Effector memory CD4-positive, alpha-beta T cell (primary cell): Measurements from ENCODE around the gene TADA2A.

Source experiments
- DNase-seq, 3 donors: peaks; one replicate each; pipeline ENCODE4 v3.0.0-alpha.2; 2020
- H3K27ac ChIP-seq: 2 replicates; pipeline ENCODE4 v1.7.0; 2013; ENCODE audit warnings: mild to moderate bottlenecking, low read length, moderate library complexity; ENCODE audit not compliant: insufficient read depth, poor library complexity, severe bottlenecking
- H3K27me3 ChIP-seq: replicated peaks from 2 replicates; pipeline ENCODE4 v1.7.0; 2013; ENCODE audit warnings: mild to moderate bottlenecking, low read length; ENCODE audit not compliant: insufficient read depth, control insufficient read depth, poor library complexity, severe bottlenecking
- H3K36me3 ChIP-seq: 2 replicates; pipeline ENCODE4 v1.7.0; 2013; ENCODE audit warnings: mild to moderate bottlenecking, low read length, moderate library complexity; ENCODE audit not compliant: control insufficient read depth, insufficient read depth
- H3K4me1 ChIP-seq: 2 replicates; pipeline ENCODE4 v1.7.0; 2013; ENCODE audit warnings: low read length, mild to moderate bottlenecking; ENCODE audit not compliant: control insufficient read depth, insufficient read depth, poor library complexity, severe bottlenecking
- H3K4me3 ChIP-seq: 2 replicates; pipeline ENCODE4 v1.7.0; 2013; ENCODE audit warnings: low read length, low read depth, mild to moderate bottlenecking; ENCODE audit not compliant: insufficient read depth, poor library complexity, severe bottlenecking
- H3K9me3 ChIP-seq: 2 replicates; pipeline ENCODE4 v1.7.0; 2013; ENCODE audit warnings: mild to moderate bottlenecking, low read length, moderate library complexity; ENCODE audit not compliant: control insufficient read depth

The TADA2A gene

DNA sequence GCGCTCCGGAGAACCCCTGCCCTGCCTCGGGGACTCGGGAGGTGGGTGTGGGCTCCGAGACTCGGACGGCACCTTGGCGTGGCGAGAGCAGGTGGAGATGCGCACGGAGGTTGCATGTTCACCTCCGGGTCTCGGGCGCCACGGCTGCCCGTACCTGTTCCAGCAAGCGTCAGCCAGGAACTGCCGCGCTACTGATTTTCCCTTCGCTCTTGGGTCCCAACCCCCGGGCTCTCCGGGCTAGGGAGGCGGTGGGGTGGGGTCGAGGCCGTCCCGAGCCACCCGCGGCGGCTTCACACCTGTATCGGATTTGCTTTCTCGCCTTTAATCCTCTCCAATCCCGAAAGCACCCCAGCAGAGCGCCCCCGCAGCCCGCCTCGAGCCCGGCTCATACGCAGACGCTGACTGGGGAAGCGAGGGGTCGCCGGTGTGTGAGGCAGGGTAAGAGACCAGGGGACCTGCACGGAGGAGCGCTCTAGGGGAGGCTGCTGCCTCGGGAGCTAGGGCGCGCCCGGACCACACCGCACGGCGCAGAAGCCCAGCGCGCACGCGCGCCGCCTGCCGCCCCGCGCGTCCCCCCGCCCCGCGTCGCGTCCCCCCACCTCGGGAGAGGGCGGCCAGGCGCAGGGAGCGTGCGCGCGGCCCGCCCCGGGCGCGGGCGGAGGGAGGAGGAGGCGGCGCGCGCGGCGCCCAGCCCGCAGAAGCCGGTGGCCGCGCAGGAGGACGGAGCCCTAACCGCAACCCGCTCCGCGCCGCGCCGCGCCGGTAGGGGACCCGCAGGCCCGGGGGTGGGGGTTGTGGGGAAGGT is 82.7 kb downstream of the TADA2A start, which contains the start of gene DUSP14:
Gene DUSP14, plus strand, starts transcription at position 695 of the 805 bp plus-strand sequence. CDS start 22,382 bp downstream, outside the sequence.
- DNase-seq = peak; percentile 63 to 71 (median 69)
- H3K36me3 ChIP-seq = no peaks in the 10 kb centered on the region
- H3K4me3 ChIP-seq = peak within 1 kb of the TSS; percentile 82
- peak within 1 kb of the TSS; percentile 73 for H3K27ac ChIP-seq
- no peaks in the 10 kb centered on the region for H3K9me3 ChIP-seq
- H3K4me1 ChIP-seq = peaks cover 8% of the 10 kb centered on the region
- no peaks in the 10 kb centered on the region for H3K27me3 ChIP-seq

DNA sequence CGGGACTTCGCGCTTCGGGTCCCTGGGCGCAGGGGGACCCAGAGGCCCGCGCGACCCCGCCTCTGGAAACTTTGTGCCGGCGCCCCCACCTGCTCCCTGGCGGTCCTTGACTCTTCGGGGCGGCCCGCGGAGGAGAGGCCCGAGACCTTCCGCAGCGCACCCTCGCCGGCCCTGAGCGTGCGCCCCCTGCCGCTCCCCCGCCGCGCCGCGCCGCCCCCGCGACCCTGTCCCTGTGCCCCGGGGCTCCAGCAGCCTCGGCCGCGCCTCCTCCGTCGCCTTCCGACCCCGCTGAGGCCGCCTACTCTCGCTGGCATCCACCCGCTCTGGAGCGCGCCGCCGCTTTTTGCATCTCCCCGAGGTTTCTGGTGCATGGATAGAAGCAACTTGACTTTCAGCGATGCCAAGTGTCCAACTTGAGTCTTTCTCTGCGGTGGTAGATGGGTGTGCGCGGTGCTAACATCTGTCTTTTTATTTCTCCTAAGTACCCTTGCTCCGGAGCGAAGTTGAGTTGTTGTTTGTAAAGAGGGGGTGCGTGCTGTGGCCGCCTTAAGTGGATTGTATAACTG is 83.4 kb downstream of the TADA2A start:
- H3K4me1 ChIP-seq = peaks cover 8% of the 10 kb centered on the region
- DNase-seq = peak; percentile 48 to 60 (median 53)
- H3K27me3 ChIP-seq = no peaks in the 10 kb centered on the region
- no peak overlapping the region for H3K27ac ChIP-seq
- peak overlapping the region; percentile 48 for H3K4me3 ChIP-seq
- no peaks in the 10 kb centered on the region for H3K36me3 ChIP-seq
- no peaks in the 10 kb centered on the region for H3K9me3 ChIP-seq

DNA sequence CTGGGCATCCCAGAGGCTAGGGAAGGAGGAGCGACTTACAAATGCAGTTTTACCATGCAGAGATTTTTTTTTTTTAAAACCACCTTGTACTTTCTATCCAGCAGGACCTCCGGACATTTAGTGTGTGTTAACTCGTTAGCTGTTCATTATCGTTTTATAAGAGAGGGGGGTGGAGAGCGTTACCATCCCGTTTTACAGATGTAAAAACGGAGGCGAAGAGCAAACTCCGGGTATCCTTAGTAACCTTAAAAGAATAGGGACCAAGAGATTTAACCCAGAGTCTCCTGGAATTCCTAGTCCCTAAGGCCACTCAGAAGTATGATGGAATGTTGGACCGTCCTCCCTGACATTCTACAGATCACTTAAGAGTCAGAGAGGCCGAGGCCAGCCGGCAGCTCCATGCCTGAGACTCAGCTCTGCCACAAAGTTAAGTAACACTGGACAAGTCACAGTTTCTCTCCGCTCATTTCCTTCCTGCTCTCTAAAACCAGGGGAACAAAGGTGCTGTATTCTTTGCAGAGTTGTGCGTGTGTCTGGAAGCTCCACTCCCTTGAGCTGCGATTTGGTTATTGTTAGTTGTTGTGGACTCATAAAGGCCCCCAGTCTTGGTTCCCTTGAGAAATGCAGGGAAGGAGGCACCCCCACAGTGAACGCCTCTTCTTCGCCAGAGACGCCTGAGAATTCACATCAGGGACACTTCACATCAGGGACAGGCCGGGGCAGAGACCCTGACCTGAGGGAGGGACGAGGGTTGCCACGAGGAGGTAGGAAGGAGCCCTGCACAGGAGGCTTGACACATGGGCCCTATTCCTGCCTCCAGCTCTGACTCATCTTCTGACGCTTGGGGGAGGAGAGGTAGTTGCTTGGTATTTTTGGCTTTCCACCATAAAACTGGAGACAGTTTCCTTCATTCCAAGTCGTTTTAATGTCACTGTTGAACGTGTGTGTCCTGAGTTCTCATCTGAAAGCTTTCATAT is 84.2 kb downstream of the TADA2A start:
- H3K4me1 ChIP-seq = peaks cover 8% of the 10 kb centered on the region
- H3K9me3 ChIP-seq = no peaks in the 10 kb centered on the region
- no peaks in the 10 kb centered on the region for H3K27me3 ChIP-seq
- H3K27ac ChIP-seq = no peak overlapping the region
- peak overlapping the region; percentile 48 for H3K4me3 ChIP-seq
- H3K36me3 ChIP-seq = no peaks in the 10 kb centered on the region
- no peak for DNase-seq

DNA sequence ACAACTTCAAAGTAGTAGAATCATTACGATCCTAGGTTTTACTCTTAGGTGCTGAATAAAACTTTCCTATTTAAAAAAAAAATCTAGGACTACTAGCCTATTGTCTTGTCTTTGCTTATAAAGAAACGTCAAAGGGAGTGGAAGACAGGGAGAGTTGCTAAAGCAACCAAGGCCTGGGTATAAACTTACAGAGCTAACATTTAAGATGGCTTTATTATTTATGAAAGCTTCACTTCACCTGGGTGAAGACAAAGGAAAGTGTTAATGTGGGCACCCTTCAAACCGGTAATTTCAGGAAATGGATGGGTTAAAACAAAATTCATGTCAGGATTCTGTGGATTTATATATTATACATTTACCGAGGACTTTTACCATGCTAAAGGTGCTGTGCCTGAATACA is 85.5 kb downstream of the TADA2A start:
- DNase-seq = no peak
- no peak overlapping the region for H3K27ac ChIP-seq
- H3K4me3 ChIP-seq = no peak overlapping the region
- H3K4me1 ChIP-seq = peaks cover 8% of the 10 kb centered on the region
- H3K9me3 ChIP-seq = no peaks in the 10 kb centered on the region
- H3K27me3 ChIP-seq = no peaks in the 10 kb centered on the region
- H3K36me3 ChIP-seq = no peaks in the 10 kb centered on the region

GRCh38 chr17:37493249-37494027 is 86.8 kb downstream of the TADA2A start:
- H3K36me3 ChIP-seq = no peaks in the 10 kb centered on the region
- no peak for DNase-seq
- H3K4me1 ChIP-seq = peaks cover 5% of the 10 kb centered on the region
- H3K27me3 ChIP-seq = no peaks in the 10 kb centered on the region
- no peak overlapping the region for H3K4me3 ChIP-seq
- no peaks in the 10 kb centered on the region for H3K9me3 ChIP-seq
- H3K27ac ChIP-seq = no peak overlapping the region

DNA sequence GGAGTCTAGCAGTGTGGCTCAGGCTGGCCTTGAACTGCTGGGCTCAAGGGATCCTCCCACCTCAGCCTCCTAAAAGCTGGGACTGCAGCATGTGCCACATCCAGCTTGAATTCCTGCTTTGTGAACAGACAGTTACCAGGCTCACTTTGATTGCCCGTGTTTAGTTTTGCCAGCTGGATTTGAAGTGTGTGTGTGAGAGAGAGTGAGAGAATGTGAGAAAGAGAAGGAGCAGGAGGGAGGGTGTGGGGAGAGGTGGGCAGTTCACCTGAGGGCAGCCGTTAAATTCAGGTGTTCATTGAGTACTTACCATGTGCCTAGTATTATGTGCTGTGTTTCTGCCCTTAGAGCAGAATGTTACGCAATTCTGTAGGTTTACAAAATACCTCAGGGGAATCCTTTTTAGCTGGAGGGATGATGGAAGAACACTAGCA is 87.7 kb downstream of the TADA2A start:
- DNase-seq = no peak
- Histone ChIP-seq H3K36me3 (no peaks in the 10 kb centered on the region), H3K27me3 (no peaks in the 10 kb centered on the region), H3K27ac (no peak overlapping the region), H3K4me3 (no peak overlapping the region), H3K9me3 (no peaks in the 10 kb centered on the region), H3K4me1 (no peaks in the 10 kb centered on the region)

DNA sequence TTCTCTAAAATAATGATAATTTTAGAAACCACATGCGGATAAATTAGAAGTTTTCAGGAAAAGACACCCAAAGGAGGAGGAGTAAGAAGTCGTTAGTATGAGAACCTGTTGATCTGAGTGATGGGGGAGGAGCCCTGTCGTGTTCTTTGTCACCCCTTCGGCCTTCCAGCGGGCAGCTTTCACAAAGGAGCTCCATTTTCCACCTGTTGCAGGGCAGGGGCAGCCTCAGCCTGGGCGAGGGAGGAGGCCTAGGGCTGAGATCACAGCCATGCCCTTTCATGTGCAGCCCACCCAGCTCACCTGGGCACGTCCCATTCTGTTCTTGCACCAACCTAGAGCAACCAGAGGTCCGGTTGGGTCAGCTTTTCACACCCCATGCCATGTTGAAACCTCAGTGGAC is 88.3 kb downstream of the TADA2A start:
- no peak for DNase-seq
- no peaks in the 10 kb centered on the region for H3K4me1 ChIP-seq
- H3K27ac ChIP-seq = no peak overlapping the region
- H3K27me3 ChIP-seq = no peaks in the 10 kb centered on the region
- no peaks in the 10 kb centered on the region for H3K9me3 ChIP-seq
- no peaks in the 10 kb centered on the region for H3K36me3 ChIP-seq
- H3K4me3 ChIP-seq = no peak overlapping the region

- no peak overlapping the region for H3K4me3 ChIP-seq
- no peak for DNase-seq
- H3K4me1 ChIP-seq = no peaks in the 10 kb centered on the region
- no peak overlapping the region for H3K27ac ChIP-seq
- no peaks in the 10 kb centered on the region for H3K27me3 ChIP-seq
- H3K36me3 ChIP-seq = no peaks in the 10 kb centered on the region
- no peaks in the 10 kb centered on the region for H3K9me3 ChIP-seq
Measured at GRCh38 chr17:37500378-37500777, 93.7 kb downstream of the TADA2A start.
